Measurements from ENCODE around the gene FAM229A.

Gene FAM229A

DNA sequence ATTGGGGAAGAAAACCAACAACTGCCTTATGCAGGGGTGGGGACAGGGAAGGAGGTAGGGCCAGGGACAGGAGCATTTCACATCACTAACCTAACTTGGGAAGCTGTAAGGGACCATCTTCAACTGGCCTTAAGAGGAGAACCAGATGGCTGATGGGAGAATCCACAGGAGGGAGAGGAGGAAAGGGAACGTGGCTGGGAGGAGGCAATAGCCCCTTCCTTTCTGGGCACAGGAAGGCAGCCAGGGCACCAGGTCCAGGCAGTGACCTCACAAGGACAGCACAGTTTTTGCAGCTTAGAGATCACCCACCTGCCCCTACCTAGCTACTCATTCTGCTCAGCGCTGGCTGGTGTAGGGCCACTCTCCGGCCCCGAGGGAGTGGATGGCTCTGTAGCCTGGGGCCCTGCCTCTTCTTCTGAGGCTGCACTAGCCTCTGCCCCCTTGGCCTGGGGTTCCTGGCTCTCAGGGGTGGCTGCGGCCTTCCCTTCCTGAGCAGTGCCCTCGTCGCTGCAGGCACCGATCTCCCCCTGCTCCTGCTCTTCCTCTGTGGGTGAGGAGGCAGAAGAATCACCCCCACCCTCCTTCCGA is 27.9 kb downstream of the FAM229A start:
- Histone ChIP-seq H3K4me3 (ENCODE audit: insufficient read length, low read depth) (peak overlapping the region; percentile 83), H3K36me3 (ENCODE audit: insufficient read depth, insufficient read length, low read length) (peaks cover 58% of the 10 kb centered on the region), H3K4me1 (ENCODE audit: insufficient read depth, insufficient read length) (peaks cover 30% of the 10 kb centered on the region), H3K9ac (ENCODE audit: insufficient read length, low read depth) (peak overlapping the region; percentile 98), H3K9me3 (ENCODE audit: insufficient read depth, low read length) (no peaks in the 10 kb centered on the region), H3K27me3 (ENCODE audit: insufficient read depth, insufficient read length) (peaks cover 10% of the 10 kb centered on the region)
- no peak for DNase-seq (ENCODE audit: low read depth, low spot score)
- TF ChIP-seq SUZ12 (IDR thresholded peaks at IDR 0.05; ENCODE audit: extremely low read depth, insufficient read depth, insufficient read length) (no peak), ZNF274 (IDR thresholded peaks at IDR 0.05; ENCODE audit: low read depth, low read length) (no peak), YY1 (IDR thresholded peaks at IDR 0.05; ENCODE audit: insufficient read depth, insufficient read length) (no peak)

DNA sequence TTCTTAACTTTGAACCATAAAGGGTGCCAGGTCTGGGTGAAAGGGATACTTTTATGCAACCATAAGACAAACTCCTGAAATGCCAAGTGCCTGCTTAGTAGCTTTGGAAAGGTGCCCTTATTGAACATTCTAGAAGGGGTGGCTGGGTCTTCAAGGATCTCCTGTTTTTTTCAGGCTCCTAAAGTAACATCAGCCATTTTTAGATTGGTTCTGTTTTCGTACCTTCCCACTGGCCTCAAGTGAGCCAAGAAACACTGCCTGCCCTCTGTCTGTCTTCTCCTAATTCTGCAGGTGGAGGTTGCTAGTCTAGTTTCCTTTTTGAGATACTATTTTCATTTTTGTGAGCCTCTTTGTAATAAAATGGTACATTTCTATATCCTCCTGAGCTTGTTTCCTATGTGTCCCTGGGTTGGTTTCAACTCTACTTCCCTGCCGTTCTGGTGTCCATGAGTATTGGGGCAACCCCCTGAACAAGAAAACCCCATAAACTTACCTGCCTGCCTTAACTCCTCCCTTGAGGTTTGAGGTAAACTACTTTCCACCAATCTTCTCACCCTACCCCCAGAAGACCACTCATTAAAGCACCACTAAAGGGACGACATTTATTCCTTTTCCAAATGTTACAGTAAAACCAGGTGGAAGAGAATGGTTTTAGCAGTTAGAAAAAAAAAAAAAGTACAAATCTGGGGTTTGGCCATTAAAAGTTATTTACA is 28.9 kb downstream of the FAM229A start:
- peaks cover 68% of the 10 kb centered on the region for H3K36me3 ChIP-seq (ENCODE audit: insufficient read depth, insufficient read length, low read length)
- H3K9ac ChIP-seq (ENCODE audit: insufficient read length, low read depth): no peak overlapping the region
- no peak for TF ChIP-seq YY1 (IDR thresholded peaks at IDR 0.05; ENCODE audit: insufficient read depth, insufficient read length)
- TF ChIP-seq SUZ12 (IDR thresholded peaks at IDR 0.05; ENCODE audit: extremely low read depth, insufficient read depth, insufficient read length): no peak
- no peak for TF ChIP-seq ZNF274 (IDR thresholded peaks at IDR 0.05; ENCODE audit: low read depth, low read length)
- H3K9me3 ChIP-seq (ENCODE audit: insufficient read depth, low read length): no peaks in the 10 kb centered on the region
- H3K4me1 ChIP-seq (ENCODE audit: insufficient read depth, insufficient read length): peaks cover 27% of the 10 kb centered on the region
- no peak overlapping the region for H3K4me3 ChIP-seq (ENCODE audit: insufficient read length, low read depth)
- peaks cover 9% of the 10 kb centered on the region for H3K27me3 ChIP-seq (ENCODE audit: insufficient read depth, insufficient read length)
- DNase-seq (ENCODE audit: low read depth, low spot score): no peak

DNA sequence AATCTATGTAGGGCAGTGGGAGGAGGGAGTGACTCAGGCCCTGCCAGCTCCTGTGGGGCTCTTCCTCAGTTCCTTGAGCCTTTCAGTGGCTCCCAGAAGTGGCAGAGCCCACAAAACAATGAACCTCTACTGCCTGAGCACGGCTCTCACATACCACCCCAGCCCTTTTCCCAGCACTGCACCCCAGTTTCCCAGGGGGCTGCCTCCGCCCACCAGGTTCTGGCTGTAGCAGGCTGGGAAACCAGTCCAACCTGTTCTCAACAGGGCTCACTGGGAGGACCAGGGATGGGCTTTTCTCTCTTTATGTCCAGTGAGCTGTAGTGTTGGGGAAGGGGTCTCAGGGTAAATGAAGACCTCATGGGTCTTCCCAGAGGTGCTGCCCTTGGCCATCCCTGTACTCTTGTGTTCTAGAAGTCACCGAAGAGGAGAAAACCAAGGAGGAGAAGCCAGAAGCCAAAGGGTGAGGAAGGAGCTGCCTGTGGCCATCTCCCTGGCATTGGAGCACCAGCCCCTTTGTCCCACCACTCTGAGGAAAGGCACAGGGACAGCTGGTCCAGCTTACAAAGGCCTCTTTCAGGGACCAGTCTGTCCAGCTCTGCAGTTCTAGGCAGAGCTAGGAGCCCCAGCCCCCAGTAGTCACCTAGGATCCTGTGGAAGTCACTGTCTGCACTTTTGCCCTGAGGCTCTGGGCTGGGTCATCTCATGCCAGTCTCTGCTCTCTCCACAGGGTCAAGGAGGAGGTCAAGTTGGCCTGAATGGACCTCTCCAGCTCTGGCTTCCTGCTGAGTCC is 29.8 kb downstream of the FAM229A start:
- TF ChIP-seq SUZ12 (IDR thresholded peaks at IDR 0.05; ENCODE audit: extremely low read depth, insufficient read depth, insufficient read length) (no peak), YY1 (IDR thresholded peaks at IDR 0.05; ENCODE audit: insufficient read depth, insufficient read length) (no peak), ZNF274 (IDR thresholded peaks at IDR 0.05; ENCODE audit: low read depth, low read length) (no peak)
- no peak overlapping the region for H3K4me3 ChIP-seq (ENCODE audit: insufficient read length, low read depth)
- no peaks in the 10 kb centered on the region for H3K9me3 ChIP-seq (ENCODE audit: insufficient read depth, low read length)
- H3K4me1 ChIP-seq (ENCODE audit: insufficient read depth, insufficient read length): peaks cover 19% of the 10 kb centered on the region
- no peak for DNase-seq (ENCODE audit: low read depth, low spot score)
- no peak overlapping the region for H3K9ac ChIP-seq (ENCODE audit: insufficient read length, low read depth)
- H3K27me3 ChIP-seq (ENCODE audit: insufficient read depth, insufficient read length): peaks cover 8% of the 10 kb centered on the region
- peaks cover 76% of the 10 kb centered on the region for H3K36me3 ChIP-seq (ENCODE audit: insufficient read depth, insufficient read length, low read length)

DNA sequence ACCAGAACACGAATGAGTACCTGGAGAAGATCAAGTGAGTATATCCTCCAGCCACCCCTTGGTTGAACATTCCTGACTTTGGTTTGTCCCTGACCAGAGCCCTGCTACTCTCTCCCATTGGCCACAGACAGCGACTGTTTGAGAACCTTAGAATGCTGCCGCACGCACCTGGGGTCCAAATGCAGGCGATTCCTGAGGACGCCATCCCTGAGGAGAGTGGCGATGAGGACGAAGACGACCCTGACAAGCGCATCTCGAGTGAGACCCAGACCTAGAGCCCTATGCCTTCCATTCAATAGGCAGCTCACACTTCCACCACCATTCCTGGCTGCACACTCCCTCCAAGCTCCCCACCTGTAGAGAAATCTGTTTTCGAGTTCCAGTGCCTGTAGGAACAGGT is 30.7 kb downstream of the FAM229A start:
- no peaks in the 10 kb centered on the region for H3K9me3 ChIP-seq (ENCODE audit: insufficient read depth, low read length)
- peaks cover 12% of the 10 kb centered on the region for H3K4me1 ChIP-seq (ENCODE audit: insufficient read depth, insufficient read length)
- H3K36me3 ChIP-seq (ENCODE audit: insufficient read depth, insufficient read length, low read length): peaks cover 85% of the 10 kb centered on the region
- H3K27me3 ChIP-seq (ENCODE audit: insufficient read depth, insufficient read length): peaks cover 1% of the 10 kb centered on the region
- no peak for TF ChIP-seq SUZ12 (IDR thresholded peaks at IDR 0.05; ENCODE audit: extremely low read depth, insufficient read depth, insufficient read length)
- no peak for TF ChIP-seq ZNF274 (IDR thresholded peaks at IDR 0.05; ENCODE audit: low read depth, low read length)
- TF ChIP-seq YY1 (IDR thresholded peaks at IDR 0.05; ENCODE audit: insufficient read depth, insufficient read length): no peak
- H3K9ac ChIP-seq (ENCODE audit: insufficient read length, low read depth): no peak overlapping the region
- DNase-seq (ENCODE audit: low read depth, low spot score): no peak
- H3K4me3 ChIP-seq (ENCODE audit: insufficient read length, low read depth): no peak overlapping the region

- Histone ChIP-seq H3K27me3 (ENCODE audit: insufficient read depth, insufficient read length) (no peaks in the 10 kb centered on the region), H3K9me3 (ENCODE audit: insufficient read depth, low read length) (no peaks in the 10 kb centered on the region), H3K9ac (ENCODE audit: insufficient read length, low read depth) (no peak overlapping the region), H3K36me3 (ENCODE audit: insufficient read depth, insufficient read length, low read length) (peaks cover 90% of the 10 kb centered on the region), H3K4me1 (ENCODE audit: insufficient read depth, insufficient read length) (peaks cover 11% of the 10 kb centered on the region), H3K4me3 (ENCODE audit: insufficient read length, low read depth) (no peak overlapping the region)
- no peak for TF ChIP-seq SUZ12 (IDR thresholded peaks at IDR 0.05; ENCODE audit: extremely low read depth, insufficient read depth, insufficient read length)
- TF ChIP-seq ZNF274 (IDR thresholded peaks at IDR 0.05; ENCODE audit: low read depth, low read length): no peak
- TF ChIP-seq YY1 (IDR thresholded peaks at IDR 0.05; ENCODE audit: insufficient read depth, insufficient read length): no peak
- DNase-seq (ENCODE audit: low read depth, low spot score): no peak
Observed at GRCh38 chr1:32330558-32331151, 31.6 kb downstream of the FAM229A start.

DNA sequence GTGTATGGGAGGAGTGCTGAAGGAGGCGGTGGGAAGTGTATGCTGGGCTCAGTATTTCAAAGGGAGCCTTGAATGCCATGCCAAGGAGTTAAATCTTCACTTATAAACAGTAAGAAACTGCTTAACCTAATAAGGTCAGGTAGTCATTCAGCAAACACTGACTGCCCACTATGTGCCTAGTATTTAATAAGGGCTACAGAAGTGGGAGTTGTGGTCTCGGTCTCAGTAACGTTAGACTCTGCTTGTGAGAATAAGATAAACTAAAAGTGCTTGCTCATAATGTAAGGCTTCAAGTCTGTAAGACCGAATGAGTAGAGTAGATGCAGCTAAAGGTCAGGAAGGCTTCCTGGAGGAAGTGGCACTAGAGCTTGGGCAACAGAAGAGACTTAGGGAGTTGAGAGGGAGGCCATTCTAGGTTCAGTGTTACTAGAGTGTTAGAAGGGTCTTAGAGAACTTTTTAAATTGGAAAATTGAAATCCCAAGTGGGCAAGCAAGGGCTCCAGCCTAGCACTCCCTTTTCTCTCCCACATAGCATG is 32.3 kb downstream of the FAM229A start:
- peaks cover 94% of the 10 kb centered on the region for H3K36me3 ChIP-seq (ENCODE audit: insufficient read depth, insufficient read length, low read length)
- H3K4me3 ChIP-seq (ENCODE audit: insufficient read length, low read depth): no peak overlapping the region

More for the DNA sequence above, 32.3 kb downstream of the FAM229A start:
- Histone ChIP-seq H3K9ac (ENCODE audit: insufficient read length, low read depth) (no peak overlapping the region), H3K4me1 (ENCODE audit: insufficient read depth, insufficient read length) (peaks cover 11% of the 10 kb centered on the region), H3K27me3 (ENCODE audit: insufficient read depth, insufficient read length) (no peaks in the 10 kb centered on the region), H3K9me3 (ENCODE audit: insufficient read depth, low read length) (no peaks in the 10 kb centered on the region)
- no peak for DNase-seq (ENCODE audit: low read depth, low spot score)
- TF ChIP-seq ZNF274 (IDR thresholded peaks at IDR 0.05; ENCODE audit: low read depth, low read length): no peak
- no peak for TF ChIP-seq YY1 (IDR thresholded peaks at IDR 0.05; ENCODE audit: insufficient read depth, insufficient read length)
- TF ChIP-seq SUZ12 (IDR thresholded peaks at IDR 0.05; ENCODE audit: extremely low read depth, insufficient read depth, insufficient read length): no peak
